Omental fat pad (tissue), 4 donors: Measurements from ENCODE around the gene GLIS1. TPM values are rescaled to one million over a fixed set of nuclear protein-coding genes. Genes with fewer than 3 reads are reported as not detected.

ENCODE experiments used
- ATAC-seq: fragments of 150-250 bp; one replicate; pipeline ENCODE4 v1.9.1; 2016; ENCODE audit warnings: mild to moderate bottlenecking, moderate library complexity; ENCODE audit not compliant: low FRiP score
- DNase-seq: peaks from one replicate; pipeline ENCODE4 v3.0.0-alpha.2; 2019; ENCODE audit warnings: low spot score
- CTCF ChIP-seq, 3 donors: fragments of 450-650 bp; IDR thresholded peaks; one replicate each; pipeline ENCODE4 v1.5.1; 2016 to 2017; ENCODE audit warnings: antibody characterized with exemption in 3 of 3, mild to moderate bottlenecking in 3 of 3, moderate library complexity in 2 of 3
- total RNA-seq, 4 donors: library from RNA; depleted of rRNA; stranded (reverse); fragments of >200 nt; gene quantifications; one replicate each; pipeline ENCODE4 v1.1.0, GENCODE V29; 2016

Gene GLIS1
- total RNA-seq, 4 donors from 2014 or later, result 0.19 to 1.4 (median 0.75) TPM

GRCh38 chr1:53532912-53533311 lies 206.1 kb downstream of the GLIS1 start:
- ATAC-seq (no peak), DNase-seq (no peak)
- no peak for TF ChIP-seq CTCF (IDR thresholded peaks at IDR 0.05)

GRCh38 chr1:53532377-53532776 lies 206.6 kb downstream of the GLIS1 start:
- TF ChIP-seq CTCF (IDR thresholded peaks at IDR 0.05), result no peak
- DNase-seq (no peak), ATAC-seq (no peak)

GRCh38 chr1:53530550-53530949 lies 208.4 kb downstream of the GLIS1 start:
- ATAC-seq (no peak), DNase-seq (no peak)
- no peak for TF ChIP-seq CTCF (IDR thresholded peaks at IDR 0.05)

GRCh38 chr1:53529555-53529954 lies 209.4 kb downstream of the GLIS1 start:
- DNase-seq (no peak), ATAC-seq (no peak)
- TF ChIP-seq CTCF (IDR thresholded peaks at IDR 0.05), result no peak

GRCh38 chr1:53527368-53527767 lies 211.6 kb downstream of the GLIS1 start:
- no peak for DNase-seq
- no peak for ATAC-seq
- TF ChIP-seq CTCF (IDR thresholded peaks at IDR 0.05), result no peak

- ATAC-seq (peak; percentile 42), DNase-seq (no peak)
- TF ChIP-seq CTCF (IDR thresholded peaks at IDR 0.05), result no peak
These were observed 212.4 kb downstream of the GLIS1 start for GRCh38 chr1:53526451-53527101.

- no peak for TF ChIP-seq CTCF (IDR thresholded peaks at IDR 0.05)
- ATAC-seq, result no peak
These were observed 213.4 kb downstream of the GLIS1 start for GRCh38 chr1:53525595-53525994.

More at GRCh38 chr1:53525595-53525994, 213.4 kb downstream of the GLIS1 start:
- DNase-seq, result no peak
